K562 (cell line): ENCODE data around the gene TGFBR3L. TPM values are rescaled to one million over a fixed set of nuclear protein-coding genes. Genes with fewer than 3 reads are reported as not detected.
A peak's percentile ranks its signal among the peaks of the same experiment; 100 is the strongest.

Experiments
- ARNT ChIP-seq, 2 experiments: fragments of 450-650 bp; IDR thresholded peaks; 2 replicates each; pipeline ENCODE4 v1.6.1; 2016; ENCODE audit warnings: mild to moderate bottlenecking in 1 of 2
- CCNT2 ChIP-seq: IDR thresholded peaks from 2 replicates; pipeline ENCODE4 v1.6.1; 2011; ENCODE audit warnings: borderline replicate concordance, low read depth, mild to moderate bottlenecking, moderate library complexity, mixed read lengths, low read length; ENCODE audit not compliant: insufficient read length; ENCODE audit errors: extremely low read depth
- CREB1 ChIP-seq, 2 experiments: sonication (generic) in 1 of 2; formaldehyde crosslinking in 1 of 2; IDR thresholded peaks; 2 replicates each; pipeline versions ENCODE4 v1.6.1 to v1.8.0; 2012 to 2022; ENCODE audit warnings: inconsistent platforms in 1 of 2, mild to moderate bottlenecking in 1 of 2, missing genetic modification reagents in 1 of 2, moderate library complexity in 1 of 2
- HDGF ChIP-seq: fragments of 450-650 bp; IDR thresholded peaks from 2 replicates; pipeline ENCODE4 v1.6.1; 2016
- LEF1 ChIP-seq: fragments of 450-650 bp; IDR thresholded peaks from 2 replicates; pipeline ENCODE4 v1.6.1; 2016; ENCODE audit warnings: mild to moderate bottlenecking
- PTBP1 ChIP-seq: fragments of 200-400 bp; formaldehyde crosslinking; IDR thresholded peaks from 2 replicates; pipeline ENCODE4 v1.6.1; 2017; ENCODE audit warnings: low read depth, low read length
- RAD51 ChIP-seq: fragments of 450-650 bp; IDR thresholded peaks from 2 replicates; pipeline ENCODE4 v1.7.1; 2016; ENCODE audit warnings: low read depth, mild to moderate bottlenecking, borderline replicate concordance
- SIN3A ChIP-seq, 2 experiments: fragments of 150-350 bp in 1 of 2; IDR thresholded peaks; 2 replicates each; pipeline ENCODE4 v1.6.1; 2011 to 2016; ENCODE audit warnings: borderline replicate concordance in 2 of 2, low read depth in 2 of 2, low read length in 2 of 2, mild to moderate bottlenecking in 2 of 2, moderate library complexity in 2 of 2; ENCODE audit not compliant: control insufficient read depth in 1 of 2
- SRF ChIP-seq, 2 experiments: fragments of 250-450, 450-650 bp in 1 of 2; sonication (Bioruptor Pico) in 1 of 2; sonication (generic) in 1 of 2; formaldehyde crosslinking; IDR thresholded peaks; 2 replicates each; pipeline versions ENCODE4 v1.5.0 to v1.5.1; 2020 to 2022; ENCODE audit warnings: mild to moderate bottlenecking in 1 of 2, missing genetic modification reagents in 1 of 2
- TOE1 ChIP-seq, 2 experiments: fragments of 450-650 bp in 1 of 2; sonication (generic) in 1 of 2; formaldehyde crosslinking in 1 of 2; IDR thresholded peaks; 2 replicates each; pipeline versions ENCODE4 v1.7.1 to v1.8.0; 2016 to 2022; ENCODE audit warnings: borderline replicate concordance in 2 of 2, mild to moderate bottlenecking in 2 of 2, antibody characterized with exemption in 1 of 2, inconsistent platforms in 1 of 2, low read depth in 1 of 2, missing genetic modification reagents in 1 of 2, moderate library complexity in 1 of 2
- XRCC5 ChIP-seq: fragments of 200-400 bp; formaldehyde crosslinking; IDR thresholded peaks from 2 replicates; pipeline ENCODE4 v1.6.1; 2017; ENCODE audit warnings: low read depth, mild to moderate bottlenecking, low read length
- ZNF57 ChIP-seq: fragments of 450-650 bp; formaldehyde crosslinking; IDR thresholded peaks from 2 replicates; pipeline ENCODE4 v1.4.0; 2020; ENCODE audit warnings: mild to moderate bottlenecking, moderate library complexity
- polyA plus RNA-seq, 8 experiments: library from polyadenylated mRNA; depleted of rRNA in 4 of 8; stranded (reverse) in 5 of 8; unstranded in 3 of 8; fragments of >200 nt; fragmentation: Nextera tagmentation in 2 of 8; fragmentation: Illumina TruSeq in 1 of 8; extraction: Ambion mirVana in 2 of 8; extraction: Trizol in 1 of 8; gene quantifications; 2 replicates each; pipeline versions ENCODE4 v1.2.1 to v1.2.3, GENCODE V29; 2011 to 2014; ENCODE audit warnings: inconsistent platforms in 1 of 8, missing spikeins in 1 of 8
- total RNA-seq, 7 experiments: library from RNA; depleted of rRNA in 6 of 7; stranded (reverse); fragments of >200 nt in 6 of 7; fragmentation: Illumina TruSeq in 2 of 7; extraction: Trizol in 2 of 7; gene quantifications; 2 replicates each; pipeline versions ENCODE4 v1.2.1 to v1.2.3, GENCODE V29; 2011 to 2021; ENCODE audit warnings: low replicate concordance in 1 of 7
- TF ChIP-seq, protein P1 (sequence below): fragments of 450-650 bp; IDR thresholded peaks from 2 replicates; pipeline ENCODE4 v1.6.1; 2016
- TF ChIP-seq, protein P2 (sequence below), 2 experiments: fragments of 200-800 bp in 1 of 2; sonication (Bioruptor generic) in 1 of 2; sonication (generic) in 1 of 2; formaldehyde crosslinking in 1 of 2; IDR thresholded peaks in 1 of 2; conservative IDR thresholded peaks in 1 of 2; 2 replicates each; pipeline versions ENCODE4 v1.5.0 to v1.6.1; 2016 to 2020; ENCODE audit warnings: missing compliant biosample characterization in 1 of 2, missing genetic modification characterization in 1 of 2, missing genetic modification reagents in 1 of 2
- TF ChIP-seq, protein P3 (sequence below): fragments of 450-650 bp; formaldehyde crosslinking; IDR thresholded peaks from 2 replicates; pipeline ENCODE4 v1.4.0; 2020; ENCODE audit warnings: mild to moderate bottlenecking, moderate library complexity
- TF ChIP-seq, protein P4 (sequence below): sonication (generic); formaldehyde crosslinking; IDR thresholded peaks from 2 replicates; pipeline ENCODE4 v1.8.0; 2023; ENCODE audit warnings: mild to moderate bottlenecking, missing genetic modification reagents

Gene TGFBR3L
- total and polyA plus RNA-seq, 9 of the 15 experiments (the other 6 are each of a cell fraction or from before 2014, with no cell fraction given), result not detected

DNA sequence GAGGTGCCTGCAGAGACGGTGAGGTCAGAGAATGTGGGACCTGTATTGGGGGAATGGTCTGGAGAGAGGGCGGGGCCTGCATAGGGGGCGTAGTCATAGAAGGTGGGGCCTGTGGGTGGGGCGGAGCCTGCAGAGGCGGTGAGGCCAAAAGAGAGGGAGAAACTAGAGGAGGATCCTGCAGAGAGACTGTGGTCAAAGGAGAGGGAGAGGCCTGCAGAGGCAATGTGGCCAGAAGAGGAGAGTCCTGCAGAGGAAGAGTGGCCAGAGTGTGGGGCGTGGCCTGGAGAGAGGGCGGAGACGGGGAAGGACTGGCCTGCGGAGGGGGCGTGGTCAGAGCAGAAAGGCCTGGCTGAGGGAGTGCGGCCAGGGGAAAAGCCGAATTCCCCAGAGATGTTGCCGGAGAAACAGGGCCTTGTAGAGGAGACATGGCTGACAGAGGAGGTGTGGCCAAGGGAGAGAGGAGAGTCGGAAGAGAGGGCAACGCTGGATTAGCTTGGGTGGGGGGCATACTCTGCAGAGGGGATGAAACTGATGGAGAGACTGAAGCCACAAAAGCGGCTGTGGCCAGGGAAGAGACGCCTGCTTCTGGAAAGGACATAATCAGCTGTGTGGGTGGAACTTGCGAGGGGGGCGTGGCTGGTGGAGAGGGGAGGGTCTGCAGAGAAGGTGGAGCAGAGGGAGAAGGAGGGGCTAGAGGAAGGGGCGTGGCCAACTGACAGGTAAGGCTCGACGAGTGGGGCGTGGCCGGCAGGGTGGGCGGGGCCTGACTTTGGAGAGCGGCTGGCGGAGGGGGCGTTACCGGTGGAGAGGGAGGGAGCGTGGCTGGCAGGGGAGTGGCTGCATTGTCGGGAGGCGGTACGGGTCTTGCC lies 43.0 kb upstream of the TGFBR3L start (continued):
- TF ChIP-seq, protein P1, sequence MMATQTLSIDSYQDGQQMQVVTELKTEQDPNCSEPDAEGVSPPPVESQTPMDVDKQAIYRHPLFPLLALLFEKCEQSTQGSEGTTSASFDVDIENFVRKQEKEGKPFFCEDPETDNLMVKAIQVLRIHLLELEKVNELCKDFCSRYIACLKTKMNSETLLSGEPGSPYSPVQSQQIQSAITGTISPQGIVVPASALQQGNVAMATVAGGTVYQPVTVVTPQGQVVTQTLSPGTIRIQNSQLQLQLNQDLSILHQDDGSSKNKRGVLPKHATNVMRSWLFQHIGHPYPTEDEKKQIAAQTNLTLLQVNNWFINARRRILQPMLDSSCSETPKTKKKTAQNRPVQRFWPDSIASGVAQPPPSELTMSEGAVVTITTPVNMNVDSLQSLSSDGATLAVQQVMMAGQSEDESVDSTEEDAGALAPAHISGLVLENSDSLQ, result peak; percentile 92
- TF ChIP-seq, protein P2, sequence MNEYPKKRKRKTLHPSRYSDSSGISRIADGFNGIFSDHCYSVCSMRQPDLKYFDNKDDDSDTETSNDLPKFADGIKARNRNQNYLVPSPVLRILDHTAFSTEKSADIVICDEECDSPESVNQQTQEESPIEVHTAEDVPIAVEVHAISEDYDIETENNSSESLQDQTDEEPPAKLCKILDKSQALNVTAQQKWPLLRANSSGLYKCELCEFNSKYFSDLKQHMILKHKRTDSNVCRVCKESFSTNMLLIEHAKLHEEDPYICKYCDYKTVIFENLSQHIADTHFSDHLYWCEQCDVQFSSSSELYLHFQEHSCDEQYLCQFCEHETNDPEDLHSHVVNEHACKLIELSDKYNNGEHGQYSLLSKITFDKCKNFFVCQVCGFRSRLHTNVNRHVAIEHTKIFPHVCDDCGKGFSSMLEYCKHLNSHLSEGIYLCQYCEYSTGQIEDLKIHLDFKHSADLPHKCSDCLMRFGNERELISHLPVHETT (CRISPR knock-in tag; conservative IDR thresholded peaks at IDR 0.05 in 1 of 2, IDR thresholded peaks at IDR 0.05 in 1 of 2), result no peak
- TF ChIP-seq SRF (CRISPR knock-in tag; IDR thresholded peaks at IDR 0.05) (peak in 1 of 2 experiments; percentile 56; a peak in 1 of 4 replicates), HDGF (peak; percentile 65), TOE1 (IDR thresholded peaks at IDR 0.05; ENCODE audit: borderline replicate concordance) (peak; percentile 44; the same call in 1 of the 2 replicates), TOE1 (CRISPR knock-in tag; IDR thresholded peaks at IDR 0.05; ENCODE audit: borderline replicate concordance, low read depth) (no peak), ZNF57 (CRISPR knock-in tag) (no peak), RAD51 (no peak), CREB1 (IDR thresholded peaks at IDR 0.05) (peak; percentile 30; the same call in 1 of the 2 replicates), CREB1 (CRISPR knock-in tag; IDR thresholded peaks at IDR 0.05) (peak; percentile 57; the same call in 1 of the 2 replicates), PTBP1 (no peak), XRCC5 (0 out of 2 replicates have a peak, but pooled peaks have one; percentile 49), ARNT (IDR thresholded peaks at IDR 0.05) (peak in 1 of 2 experiments; percentile 21; a peak in 1 of 4 replicates), LEF1 (peak; percentile 11; the same call in 1 of the 2 replicates), CCNT2 (peak; percentile 29), SIN3A (IDR thresholded peaks at IDR 0.05; ENCODE audit: borderline replicate concordance in 2 of 2, control insufficient read depth in 1 of 2, low read depth in 2 of 2, low read length in 2 of 2) (peak in 1 of 2 experiments; percentile 93; a peak in 1 of 4 replicates)
- TF ChIP-seq, protein P3, sequence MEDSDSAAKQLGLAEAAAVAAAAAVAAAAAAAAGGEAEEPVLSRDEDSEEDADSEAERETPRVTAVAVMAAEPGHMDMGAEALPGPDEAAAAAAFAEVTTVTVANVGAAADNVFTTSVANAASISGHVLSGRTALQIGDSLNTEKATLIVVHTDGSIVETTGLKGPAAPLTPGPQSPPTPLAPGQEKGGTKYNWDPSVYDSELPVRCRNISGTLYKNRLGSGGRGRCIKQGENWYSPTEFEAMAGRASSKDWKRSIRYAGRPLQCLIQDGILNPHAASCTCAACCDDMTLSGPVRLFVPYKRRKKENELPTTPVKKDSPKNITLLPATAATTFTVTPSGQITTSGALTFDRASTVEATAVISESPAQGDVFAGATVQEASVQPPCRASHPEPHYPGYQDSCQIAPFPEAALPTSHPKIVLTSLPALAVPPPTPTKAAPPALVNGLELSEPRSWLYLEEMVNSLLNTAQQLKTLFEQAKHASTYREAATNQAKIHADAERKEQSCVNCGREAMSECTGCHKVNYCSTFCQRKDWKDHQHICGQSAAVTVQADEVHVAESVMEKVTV (CRISPR knock-in tag), result no peak
- TF ChIP-seq, protein P4, sequence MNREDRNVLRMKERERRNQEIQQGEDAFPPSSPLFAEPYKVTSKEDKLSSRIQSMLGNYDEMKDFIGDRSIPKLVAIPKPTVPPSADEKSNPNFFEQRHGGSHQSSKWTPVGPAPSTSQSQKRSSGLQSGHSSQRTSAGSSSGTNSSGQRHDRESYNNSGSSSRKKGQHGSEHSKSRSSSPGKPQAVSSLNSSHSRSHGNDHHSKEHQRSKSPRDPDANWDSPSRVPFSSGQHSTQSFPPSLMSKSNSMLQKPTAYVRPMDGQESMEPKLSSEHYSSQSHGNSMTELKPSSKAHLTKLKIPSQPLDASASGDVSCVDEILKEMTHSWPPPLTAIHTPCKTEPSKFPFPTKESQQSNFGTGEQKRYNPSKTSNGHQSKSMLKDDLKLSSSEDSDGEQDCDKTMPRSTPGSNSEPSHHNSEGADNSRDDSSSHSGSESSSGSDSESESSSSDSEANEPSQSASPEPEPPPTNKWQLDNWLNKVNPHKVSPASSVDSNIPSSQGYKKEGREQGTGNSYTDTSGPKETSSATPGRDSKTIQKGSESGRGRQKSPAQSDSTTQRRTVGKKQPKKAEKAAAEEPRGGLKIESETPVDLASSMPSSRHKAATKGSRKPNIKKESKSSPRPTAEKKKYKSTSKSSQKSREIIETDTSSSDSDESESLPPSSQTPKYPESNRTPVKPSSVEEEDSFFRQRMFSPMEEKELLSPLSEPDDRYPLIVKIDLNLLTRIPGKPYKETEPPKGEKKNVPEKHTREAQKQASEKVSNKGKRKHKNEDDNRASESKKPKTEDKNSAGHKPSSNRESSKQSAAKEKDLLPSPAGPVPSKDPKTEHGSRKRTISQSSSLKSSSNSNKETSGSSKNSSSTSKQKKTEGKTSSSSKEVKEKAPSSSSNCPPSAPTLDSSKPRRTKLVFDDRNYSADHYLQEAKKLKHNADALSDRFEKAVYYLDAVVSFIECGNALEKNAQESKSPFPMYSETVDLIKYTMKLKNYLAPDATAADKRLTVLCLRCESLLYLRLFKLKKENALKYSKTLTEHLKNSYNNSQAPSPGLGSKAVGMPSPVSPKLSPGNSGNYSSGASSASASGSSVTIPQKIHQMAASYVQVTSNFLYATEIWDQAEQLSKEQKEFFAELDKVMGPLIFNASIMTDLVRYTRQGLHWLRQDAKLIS (CRISPR knock-in tag), result 0 out of 2 replicates have a peak, but pooled peaks have one; percentile 49
